Stimulated activated CD4-positive, alpha-beta T cell treated with anti-CD3 and anti-CD28 coated beads, Interleukin-15, amount 100 ng/mL, for 24 hours (primary cell): ENCODE measurements around the gene CNFN.

Experiments used
- DNase-seq: peaks from one replicate; pipeline ENCODE4 v3.0.0-alpha.2; 2020

The CNFN gene

DNA sequence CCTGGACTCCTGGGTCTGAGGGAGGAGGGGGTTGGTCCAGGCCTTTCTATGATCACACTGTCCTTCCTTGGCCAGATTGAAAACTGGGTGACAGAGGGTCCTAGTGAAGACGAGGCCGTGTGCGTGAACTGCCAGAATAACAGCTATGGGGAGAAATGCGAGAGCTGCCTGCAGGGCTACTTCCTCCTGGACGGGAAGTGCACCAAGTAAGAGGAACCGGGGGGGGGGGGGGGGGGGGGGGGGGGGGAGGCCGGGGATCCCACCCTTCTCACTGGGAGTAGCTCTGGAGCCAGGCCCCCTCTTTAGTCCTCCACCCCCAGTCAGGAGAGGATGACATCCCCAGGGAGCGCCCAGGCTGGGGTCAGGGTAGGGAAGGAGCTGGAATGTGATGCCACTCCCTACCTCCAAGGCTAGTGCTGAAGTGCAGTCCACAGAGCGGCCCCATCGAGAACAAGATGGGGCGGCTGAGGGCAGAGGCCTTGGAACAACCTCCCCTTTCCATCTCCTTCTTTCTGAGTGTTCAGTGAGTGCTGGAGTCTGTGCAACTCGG lies 19.4 kb downstream of the CNFN start:
- no peak for DNase-seq

- DNase-seq, result no peak
Measured at GRCh38 chr19:42370068-42370520, 20.0 kb downstream of the CNFN start.

GRCh38 chr19:42369433-42370067 lies 20.5 kb downstream of the CNFN start:
- DNase-seq, result no peak

GRCh38 chr19:42368765-42369164 lies 21.3 kb downstream of the CNFN start:
- DNase-seq, result no peak

DNA sequence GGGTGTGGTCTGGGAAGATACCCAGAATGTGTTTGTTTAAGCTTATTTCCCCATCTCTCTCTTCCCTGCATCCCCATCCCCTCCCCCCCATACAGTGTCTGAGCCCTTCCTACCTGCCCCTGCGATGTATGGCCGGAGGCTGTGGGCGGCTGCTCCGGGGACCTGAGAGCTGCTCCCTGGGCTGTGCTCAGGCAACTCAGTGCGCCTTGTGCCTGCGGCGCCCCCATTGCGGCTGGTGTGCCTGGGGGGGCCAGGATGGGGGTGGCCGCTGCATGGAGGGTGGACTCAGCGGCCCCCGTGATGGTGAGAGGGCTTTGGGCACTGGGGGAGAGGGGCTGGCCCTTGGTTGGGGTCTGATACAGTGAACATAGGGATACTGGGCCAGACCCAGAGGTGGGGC lies 21.7 kb downstream of the CNFN start:
- no peak for DNase-seq

GRCh38 chr19:42367929-42368328 lies 22.2 kb downstream of the CNFN start:
- no peak for DNase-seq

DNA sequence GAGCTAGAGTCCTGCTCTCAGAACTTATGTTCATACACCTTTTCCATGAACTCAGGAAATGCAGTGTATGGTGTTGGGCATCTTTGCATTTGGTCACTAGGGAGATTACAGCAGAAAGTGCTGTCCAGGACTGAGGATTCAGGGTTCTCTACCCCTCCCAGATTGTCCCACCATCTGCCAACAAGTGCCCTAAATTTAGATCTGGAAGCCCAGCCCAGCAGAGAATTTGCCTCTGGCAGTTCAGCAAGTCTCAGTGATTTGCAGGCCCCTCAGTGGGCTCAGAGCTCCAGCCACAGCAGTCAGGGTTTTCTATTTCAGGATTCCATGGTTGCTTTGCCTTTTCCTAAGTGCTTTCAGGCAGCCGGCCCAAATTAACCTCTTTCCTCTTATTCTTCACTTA lies 23.4 kb downstream of the CNFN start:
- no peak for DNase-seq

- no peak for DNase-seq
Measured at GRCh38 chr19:42363614-42364346, 26.3 kb downstream of the CNFN start.

DNA sequence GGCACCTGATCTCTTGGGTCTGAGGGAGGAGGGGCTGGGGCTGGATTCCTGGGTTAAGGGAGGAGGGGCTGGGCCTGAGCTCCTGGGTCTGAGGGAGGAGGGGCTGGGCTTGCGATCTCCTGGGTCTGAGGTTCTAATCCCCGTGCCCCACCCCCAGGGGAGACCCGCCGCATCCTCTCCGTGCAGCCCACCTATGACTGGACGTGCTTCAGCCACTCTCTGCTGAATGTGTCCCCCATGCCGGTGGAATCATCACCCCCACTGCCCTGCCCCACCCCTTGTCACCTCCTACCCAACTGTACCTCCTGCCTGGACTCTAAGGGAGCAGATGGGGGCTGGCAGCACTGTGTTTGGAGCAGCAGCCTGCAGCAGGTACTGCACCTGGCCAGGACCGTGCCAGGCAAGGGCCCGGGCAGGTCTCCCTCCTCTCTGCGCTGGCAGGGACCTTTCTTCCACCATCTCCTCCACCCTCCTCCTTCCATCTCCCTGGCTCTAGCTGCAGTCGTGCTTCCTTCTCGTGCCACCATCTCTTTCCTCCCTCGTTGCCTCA lies 27.1 kb downstream of the CNFN start:
- no peak for DNase-seq

DNA sequence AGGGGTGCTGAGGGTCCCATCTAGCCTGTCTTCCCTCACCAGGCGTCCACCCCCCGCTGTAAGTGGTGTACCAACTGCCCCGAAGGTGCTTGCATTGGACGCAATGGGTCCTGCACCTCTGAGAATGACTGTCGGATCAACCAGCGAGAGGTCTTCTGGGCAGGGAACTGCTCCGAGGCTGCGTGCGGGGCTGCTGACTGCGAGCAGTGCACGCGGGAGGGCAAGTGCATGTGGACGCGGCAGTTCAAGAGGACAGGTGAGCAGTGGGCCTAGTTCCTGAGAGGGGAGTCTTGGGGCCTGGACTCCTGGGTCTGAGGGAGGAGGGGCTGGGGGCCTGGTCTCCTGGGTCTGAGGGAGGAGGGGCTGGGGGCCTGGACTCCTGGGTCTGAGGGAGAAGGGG lies 27.8 kb downstream of the CNFN start:
- no peak for DNase-seq

DNA sequence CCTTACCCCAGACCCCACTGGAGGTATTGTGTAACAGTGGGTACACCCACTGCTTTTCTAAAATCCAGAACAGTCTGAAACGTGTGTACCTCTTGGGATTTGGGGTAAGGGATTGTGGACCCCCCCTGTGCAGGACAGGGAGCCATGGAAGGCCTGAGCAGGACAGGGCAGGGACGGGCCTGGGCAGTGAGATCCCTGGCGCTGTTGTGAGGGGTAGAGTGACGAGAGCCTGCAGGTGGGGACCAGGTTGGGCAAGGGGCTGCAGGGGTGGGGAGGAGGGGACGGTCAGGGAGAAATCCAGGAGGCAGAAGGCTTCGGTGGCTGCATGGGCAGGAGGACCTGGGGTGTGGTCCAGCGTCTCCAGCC lies 28.6 kb downstream of the CNFN start:
- no peak for DNase-seq

GRCh38 chr19:42360787-42361544 lies 29.1 kb downstream of the CNFN start:
- no peak for DNase-seq

- DNase-seq, result no peak
Measured at GRCh38 chr19:42357290-42357689, 32.8 kb downstream of the CNFN start.

- DNase-seq, result no peak
Measured at GRCh38 chr19:42356686-42357085, 33.4 kb downstream of the CNFN start.

GRCh38 chr19:42355896-42356295 lies 34.2 kb downstream of the CNFN start:
- DNase-seq, result no peak

- DNase-seq, result no peak
Measured at GRCh38 chr19:42353341-42354015, 36.6 kb downstream of the CNFN start.

DNA sequence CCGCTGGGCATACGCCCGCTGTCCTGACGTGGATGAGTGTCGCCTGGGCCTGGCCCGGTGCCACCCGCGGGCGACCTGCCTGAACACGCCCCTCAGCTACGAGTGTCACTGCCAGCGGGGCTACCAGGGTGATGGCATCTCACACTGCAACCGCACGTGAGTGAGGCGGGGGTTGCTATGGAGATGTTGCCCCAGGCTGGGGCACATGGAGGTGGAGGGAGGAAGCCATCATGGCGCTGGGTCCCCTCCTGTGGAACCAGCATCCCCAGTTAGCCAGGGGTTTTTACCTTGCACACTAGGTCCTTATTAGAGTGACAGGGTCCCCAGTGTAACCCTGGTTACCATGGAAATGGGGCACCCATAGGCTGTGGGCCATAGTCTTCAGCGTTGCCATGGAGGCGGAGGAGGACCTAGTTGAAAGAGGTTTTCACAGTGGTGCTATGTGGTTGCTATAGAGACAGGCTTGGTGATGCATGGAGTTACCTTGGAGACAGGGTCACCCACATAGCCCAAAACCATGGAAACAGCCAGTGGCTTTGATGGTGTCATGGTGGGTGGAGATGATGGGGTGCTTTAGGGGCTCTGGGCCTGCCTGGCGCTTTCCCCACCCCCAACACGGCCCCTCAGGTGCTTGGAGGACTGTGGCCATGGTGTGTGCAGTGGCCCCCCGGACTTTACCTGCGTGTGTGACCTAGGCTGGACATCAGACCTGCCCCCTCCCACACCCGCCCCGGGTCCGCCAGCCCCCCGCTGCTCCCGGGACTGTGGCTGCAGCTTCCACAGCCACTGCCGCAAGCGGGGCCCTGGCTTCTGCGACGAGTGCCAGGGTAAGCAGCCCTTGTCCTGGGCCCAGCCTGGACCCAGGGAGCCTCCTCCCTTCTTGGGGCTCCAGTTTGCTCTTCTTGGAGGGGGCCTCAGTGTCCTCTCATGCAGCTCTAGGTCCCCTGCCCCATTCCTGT lies 37.5 kb downstream of the CNFN start:
- peak; percentile 18 for DNase-seq

DNA sequence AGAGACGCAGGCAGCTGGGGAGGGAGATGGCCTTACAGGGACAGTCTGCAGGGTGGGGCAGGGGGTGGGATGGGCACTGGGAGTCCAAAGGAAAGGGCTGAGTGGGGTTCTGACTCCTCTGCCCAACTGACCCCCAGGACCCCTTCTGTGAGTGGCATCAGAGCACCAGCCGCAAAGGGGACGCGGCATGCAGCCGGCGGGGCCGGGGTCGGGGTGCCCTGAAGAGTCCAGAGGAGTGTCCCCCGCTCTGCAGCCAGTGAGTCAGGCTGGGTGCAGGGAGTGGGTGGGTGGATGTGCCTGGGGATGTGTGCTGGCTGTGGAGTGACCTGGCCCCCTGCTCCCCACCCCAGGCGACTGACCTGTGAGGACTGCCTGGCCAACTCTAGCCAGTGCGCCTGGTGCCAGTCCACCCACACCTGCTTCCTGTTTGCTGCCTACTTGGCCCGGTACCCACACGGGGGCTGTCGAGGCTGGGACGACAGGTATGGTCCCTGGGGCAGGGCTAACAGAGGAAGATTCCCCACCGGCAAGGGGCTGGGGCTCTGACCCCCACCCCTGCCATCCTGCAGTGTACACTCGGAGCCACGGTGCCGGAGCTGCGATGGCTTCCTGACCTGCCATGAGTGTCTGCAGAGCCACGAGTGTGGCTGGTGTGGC lies 38.9 kb downstream of the CNFN start:
- DNase-seq, result no peak

DNA sequence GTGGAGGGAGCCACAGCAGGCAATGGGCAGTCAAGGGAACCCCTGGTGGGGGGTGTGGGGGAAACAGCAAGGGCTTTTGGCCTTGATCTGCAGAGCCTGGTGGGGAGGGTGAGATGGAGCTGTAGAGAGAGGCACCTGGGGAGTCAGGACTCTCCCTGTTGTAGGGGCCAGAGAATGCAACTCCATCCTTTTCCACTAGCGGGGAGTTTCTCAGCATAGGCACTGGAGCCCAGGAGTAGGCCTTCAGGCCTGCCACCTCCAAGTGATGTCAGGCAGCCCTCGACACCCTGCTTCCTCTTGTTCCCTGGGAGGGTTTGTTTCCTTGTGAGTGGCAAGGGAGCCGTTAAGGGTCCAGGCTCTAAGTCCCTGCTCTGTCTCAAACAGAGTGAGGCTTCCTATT lies 39.7 kb downstream of the CNFN start:
- no peak for DNase-seq

DNA sequence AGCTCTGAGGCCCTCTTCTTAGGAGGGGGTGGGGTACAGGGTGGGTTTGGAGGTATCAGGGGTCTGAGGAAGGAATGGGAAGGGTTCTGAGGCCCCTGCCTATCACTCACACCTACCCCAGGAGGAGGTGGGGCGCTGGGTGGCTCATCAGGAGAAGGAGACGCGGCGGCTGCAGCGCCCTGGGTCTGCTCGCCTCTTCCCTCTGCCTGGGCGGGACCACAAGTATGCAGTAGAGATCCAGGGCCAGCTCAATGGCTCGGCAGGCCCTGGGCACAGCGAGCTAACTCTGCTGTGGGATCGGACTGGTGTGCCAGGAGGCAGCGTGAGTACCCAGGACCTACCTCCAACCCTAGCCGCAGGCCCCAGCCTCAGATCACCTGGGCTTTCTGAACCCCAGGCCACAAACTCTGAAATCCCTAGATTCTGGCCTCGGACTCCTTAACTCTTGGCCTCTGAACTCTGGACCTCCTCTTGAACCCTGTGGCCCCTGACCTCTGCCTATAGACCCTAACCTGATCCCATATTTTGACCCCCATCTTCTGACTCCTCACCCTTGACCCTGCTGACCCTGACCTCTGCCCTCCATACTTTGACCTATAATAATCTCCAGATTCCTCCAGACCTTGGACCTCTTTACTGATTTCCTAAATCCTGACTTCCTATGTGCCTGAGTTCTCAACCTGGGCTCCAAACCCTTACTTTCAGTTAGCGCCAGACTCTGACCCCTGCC lies 40.6 kb downstream of the CNFN start:
- no peak for DNase-seq
